B cell (primary cell): ENCODE results near the gene PTPRN2.

ENCODE experiments used
- EZH2 ChIP-seq: IDR thresholded peaks from 2 replicates; pipeline ENCODE4 v1.6.1; 2012; ENCODE audit warnings: borderline replicate concordance, low read depth, mild to moderate bottlenecking, moderate library complexity, low read length; ENCODE audit not compliant: insufficient read depth, poor library complexity, severe bottlenecking
- TF ChIP-seq, protein P1 (sequence below): fragments of 200-600 bp; IDR thresholded peaks from one replicate; pipeline ENCODE4 v1.8.0; 2022; ENCODE audit warnings: antibody characterized with exemption, mild to moderate bottlenecking

- TF ChIP-seq, protein P1, sequence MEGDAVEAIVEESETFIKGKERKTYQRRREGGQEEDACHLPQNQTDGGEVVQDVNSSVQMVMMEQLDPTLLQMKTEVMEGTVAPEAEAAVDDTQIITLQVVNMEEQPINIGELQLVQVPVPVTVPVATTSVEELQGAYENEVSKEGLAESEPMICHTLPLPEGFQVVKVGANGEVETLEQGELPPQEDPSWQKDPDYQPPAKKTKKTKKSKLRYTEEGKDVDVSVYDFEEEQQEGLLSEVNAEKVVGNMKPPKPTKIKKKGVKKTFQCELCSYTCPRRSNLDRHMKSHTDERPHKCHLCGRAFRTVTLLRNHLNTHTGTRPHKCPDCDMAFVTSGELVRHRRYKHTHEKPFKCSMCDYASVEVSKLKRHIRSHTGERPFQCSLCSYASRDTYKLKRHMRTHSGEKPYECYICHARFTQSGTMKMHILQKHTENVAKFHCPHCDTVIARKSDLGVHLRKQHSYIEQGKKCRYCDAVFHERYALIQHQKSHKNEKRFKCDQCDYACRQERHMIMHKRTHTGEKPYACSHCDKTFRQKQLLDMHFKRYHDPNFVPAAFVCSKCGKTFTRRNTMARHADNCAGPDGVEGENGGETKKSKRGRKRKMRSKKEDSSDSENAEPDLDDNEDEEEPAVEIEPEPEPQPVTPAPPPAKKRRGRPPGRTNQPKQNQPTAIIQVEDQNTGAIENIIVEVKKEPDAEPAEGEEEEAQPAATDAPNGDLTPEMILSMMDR: no peak
- TF ChIP-seq EZH2: no peak
These were observed 771.5 kb downstream of the PTPRN2 start for GRCh38 chr7:157816086-157816485.
